Trophoblast cell (in vitro differentiated cells and primary cell): ENCODE measurements around the gene STARD10.
A peak's percentile ranks its signal among the peaks of the same experiment; 100 is the strongest.

Experiments
- DNase-seq, 2 donors: peaks; one replicate each; pipeline ENCODE4 v3.0.0-alpha.2; 2016
- H2AFZ ChIP-seq: 2 replicates; pipeline ENCODE4 v1.6.1; 2013; ENCODE audit warnings: low read length, moderate library complexity, mild to moderate bottlenecking; ENCODE audit not compliant: insufficient read depth, poor library complexity
- H2AK5ac ChIP-seq: 2 replicates; pipeline ENCODE4 v1.6.1; 2013; ENCODE audit warnings: mild to moderate bottlenecking, low read length
- H2BK120ac ChIP-seq: 2 replicates; pipeline ENCODE4 v1.6.1; 2013; ENCODE audit warnings: low read length, mild to moderate bottlenecking, moderate library complexity; ENCODE audit not compliant: insufficient read depth, poor library complexity
- H2BK12ac ChIP-seq: 2 replicates; pipeline ENCODE4 v1.6.1; 2013; ENCODE audit warnings: mild to moderate bottlenecking, low read length, moderate library complexity
- H2BK5ac ChIP-seq: 2 replicates; pipeline ENCODE4 v1.6.1; 2013; ENCODE audit warnings: low read length, low read depth, moderate library complexity, mild to moderate bottlenecking; ENCODE audit not compliant: poor library complexity
- H3K14ac ChIP-seq: 2 replicates; pipeline ENCODE4 v1.6.1; 2013; ENCODE audit warnings: mild to moderate bottlenecking, low read length
- H3K18ac ChIP-seq: 2 replicates; pipeline ENCODE4 v1.6.1; 2013; ENCODE audit warnings: mild to moderate bottlenecking, low read length
- H3K23ac ChIP-seq: 2 replicates; pipeline ENCODE4 v1.6.1; 2013; ENCODE audit warnings: low read length
- H3K27ac ChIP-seq: 2 replicates; pipeline ENCODE4 v1.5.1; 2013; ENCODE audit warnings: low read depth, mild to moderate bottlenecking, inconsistent platforms, low read length, moderate library complexity
- H3K27me3 ChIP-seq: 2 replicates; pipeline ENCODE4 v1.6.1; 2013; ENCODE audit warnings: inconsistent platforms, mild to moderate bottlenecking, low read length, moderate library complexity; ENCODE audit not compliant: insufficient read depth
- H3K36me3 ChIP-seq, 2 experiments: 1 replicate in 1 of 2; 2 replicates in 1 of 2; pipeline ENCODE4 v1.6.1; 2013; ENCODE audit warnings: low read length in 2 of 2, mild to moderate bottlenecking in 2 of 2, moderate library complexity in 1 of 2; ENCODE audit not compliant: insufficient read depth in 2 of 2, control insufficient read depth in 1 of 2
- H3K4ac ChIP-seq: 2 replicates; pipeline ENCODE4 v1.6.1; 2013; ENCODE audit warnings: low read depth, mild to moderate bottlenecking, low read length, moderate library complexity
- H3K4me1 ChIP-seq, 2 experiments: 1 replicate in 1 of 2; 2 replicates in 1 of 2; pipeline ENCODE4 v1.6.1; 2013; ENCODE audit warnings: low read length in 2 of 2, mild to moderate bottlenecking in 2 of 2, moderate library complexity in 1 of 2; ENCODE audit not compliant: insufficient read depth in 2 of 2, control insufficient read depth in 1 of 2
- H3K4me2 ChIP-seq: 2 replicates; pipeline ENCODE4 v1.6.1; 2013; ENCODE audit warnings: inconsistent platforms, mild to moderate bottlenecking, low read length, moderate library complexity
- H3K4me3 ChIP-seq: 2 replicates; pipeline ENCODE4 v1.5.1; 2013; ENCODE audit warnings: mild to moderate bottlenecking, low read depth, low read length, inconsistent platforms
- H3K79me1 ChIP-seq: one replicate; pipeline ENCODE4 v1.6.1; 2013; ENCODE audit warnings: low read length
- H3K79me2 ChIP-seq: 2 replicates; pipeline ENCODE4 v1.6.1; 2013; ENCODE audit warnings: low read length, mild to moderate bottlenecking; ENCODE audit not compliant: control insufficient read depth, insufficient read depth, poor library complexity
- H3K9ac ChIP-seq: 2 replicates; pipeline ENCODE4 v1.6.1; 2013; ENCODE audit warnings: mild to moderate bottlenecking, low read length
- H3K9me3 ChIP-seq: 2 replicates; pipeline ENCODE4 v1.6.1; 2013; ENCODE audit warnings: low read depth, mild to moderate bottlenecking, control low read depth, inconsistent platforms, low read length; ENCODE audit not compliant: insufficient read depth
- H4K12ac ChIP-seq: 2 replicates; pipeline ENCODE4 v1.6.1; 2013; ENCODE audit warnings: low read depth, mild to moderate bottlenecking, low read length, moderate library complexity
- H4K8ac ChIP-seq: 2 replicates; pipeline ENCODE4 v1.6.1; 2013; ENCODE audit warnings: low read depth, mild to moderate bottlenecking, low read length, moderate library complexity
- H4K91ac ChIP-seq: one replicate; pipeline ENCODE4 v1.6.1; 2013; ENCODE audit warnings: low read depth, mild to moderate bottlenecking, low read length, moderate library complexity
- WGBS: extraction: QIAGEN DNeasy Blood & Tissue Kit; methylation state at CpG from one replicate; pipeline ENCODE4 v1.1.7; 2013; ENCODE audit warnings: missing lambda C conversion rate; ENCODE audit not compliant: insufficient read length, insufficient coverage; ENCODE audit errors: extremely low coverage; 5-methylcytosine and 5-hydroxymethylcytosine counted together

Gene STARD10

DNA sequence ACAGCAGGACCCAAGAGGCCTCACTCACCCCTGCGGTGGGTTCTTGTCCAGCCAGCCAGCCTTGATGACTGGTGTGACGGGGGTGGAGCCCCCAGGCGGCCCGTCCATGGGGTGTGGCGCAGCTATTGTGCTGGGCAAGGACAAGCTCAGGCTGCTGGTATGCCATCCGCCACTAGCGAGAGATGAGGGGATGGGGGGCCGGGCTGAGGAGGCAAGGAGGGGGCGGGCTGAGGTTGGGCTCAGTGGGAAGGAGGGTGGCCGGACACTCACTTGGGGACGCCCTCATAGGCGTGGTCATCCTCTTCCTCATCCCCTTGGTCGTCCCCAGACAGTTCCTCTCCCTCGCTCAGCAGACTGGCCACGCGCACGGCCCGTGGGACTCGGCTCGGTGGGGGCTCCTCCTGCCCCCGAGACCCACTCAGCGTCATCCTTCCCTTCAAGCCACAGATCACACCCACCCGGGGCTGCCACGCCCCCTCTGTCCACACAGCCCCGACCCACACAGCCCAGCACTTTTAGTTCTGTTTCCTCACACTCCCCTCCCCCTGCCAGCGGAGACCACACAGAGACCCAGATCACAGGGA, 81.6 kb downstream of the STARD10 start:
- H3K9ac ChIP-seq, result no peak overlapping the region
- peaks cover 3% of the 10 kb centered on the region for H3K79me2 ChIP-seq
- H3K4ac ChIP-seq, result peak overlapping the region; percentile 6
- no peak overlapping the region for H3K4me2 ChIP-seq
- peaks cover 2% of the 10 kb centered on the region for H3K9me3 ChIP-seq
- H2BK120ac ChIP-seq, result no peak overlapping the region
- H3K4me3 ChIP-seq, result no peak overlapping the region
- no peak overlapping the region for H2BK12ac ChIP-seq
- peak in 1 of 2 donors; percentile 33 for DNase-seq
- H3K4me1 ChIP-seq, result peaks cover 7 to 15% of the 10 kb centered on the region in 2 experiments
- peak overlapping the region; percentile 3 for H3K27ac ChIP-seq
- H4K91ac ChIP-seq, result peak overlapping the region; percentile 48
- H4K12ac ChIP-seq, result no peak overlapping the region
- H3K27me3 ChIP-seq, result no peaks in the 10 kb centered on the region
- H2BK5ac ChIP-seq, result no peak overlapping the region
- no peak overlapping the region for H2AFZ ChIP-seq
- peak overlapping the region; percentile 12 for H3K14ac ChIP-seq
- WGBS, result no CpG with 5 or more reads among the region's 26 CpGs
- peak overlapping the region; percentile 65 for H3K18ac ChIP-seq
- H3K79me1 ChIP-seq, result no peaks in the 10 kb centered on the region
- H2AK5ac ChIP-seq, result peak overlapping the region; percentile 62
- H3K36me3 ChIP-seq, result peaks cover 5 to 8% of the 10 kb centered on the region in 2 experiments
- H4K8ac ChIP-seq, result peak overlapping the region; percentile 24
- H3K23ac ChIP-seq, result no peak overlapping the region

DNA sequence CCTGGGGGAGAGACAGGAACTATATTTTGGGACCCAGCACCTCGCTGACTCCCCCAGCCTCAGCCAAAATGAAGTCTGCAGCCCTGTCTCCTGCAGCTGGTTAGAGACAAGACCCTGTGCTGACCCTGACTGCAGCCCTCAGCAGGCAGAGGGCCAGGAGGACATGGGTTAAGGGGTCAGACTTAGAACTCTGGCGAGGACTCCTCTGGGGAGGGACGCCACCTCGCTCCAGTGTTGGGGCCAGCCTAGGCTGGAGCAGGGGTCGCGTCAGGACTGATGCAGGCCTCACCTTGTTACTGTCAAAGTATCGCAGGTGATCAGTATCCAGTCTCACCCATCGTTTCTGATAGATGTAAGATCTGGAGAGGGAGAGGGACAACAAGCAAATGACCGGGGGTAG, 82.7 kb downstream of the STARD10 start:
- no CpG with 5 or more reads among the region's 9 CpGs for WGBS
- H3K36me3 ChIP-seq, result peaks cover 5 to 18% of the 10 kb centered on the region in 2 experiments
- H3K79me2 ChIP-seq, result peaks cover 3% of the 10 kb centered on the region

DNA sequence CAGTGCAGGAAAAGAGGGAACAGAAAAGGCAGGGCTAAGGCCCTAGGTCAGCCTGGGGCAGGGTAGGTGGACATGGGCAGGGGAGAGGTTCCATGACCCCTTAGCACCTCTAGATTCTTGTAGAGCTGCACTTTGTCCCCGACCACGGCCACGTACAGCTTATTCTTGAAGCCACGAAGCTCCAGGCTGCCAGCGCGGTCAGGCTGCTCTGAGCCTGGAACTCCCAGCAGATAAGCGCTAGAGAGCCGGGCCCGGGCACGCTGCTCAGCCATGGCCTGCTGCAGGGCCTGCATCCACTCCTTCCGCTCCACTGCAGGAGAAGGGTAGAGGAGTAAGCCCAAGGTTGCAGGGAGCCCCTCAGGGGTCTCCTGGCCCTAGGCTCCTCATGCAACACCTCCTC, 83.6 kb downstream of the STARD10 start:
- Histone ChIP-seq H3K27me3 (no peaks in the 10 kb centered on the region), H2BK5ac (no peak overlapping the region), H2BK12ac (no peak overlapping the region), H3K4me3 (no peak overlapping the region), H3K4ac (no peak overlapping the region), H3K79me2 (peaks cover 3% of the 10 kb centered on the region), H3K14ac (no peak overlapping the region), H3K23ac (no peak overlapping the region), H3K4me2 (no peak overlapping the region), H3K4me1 (peaks cover 14 to 18% of the 10 kb centered on the region in 2 experiments), H3K9ac (no peak overlapping the region), H2BK120ac (no peak overlapping the region), H4K12ac (no peak overlapping the region), H3K9me3 (peaks cover 1% of the 10 kb centered on the region), H4K8ac (no peak overlapping the region), H4K91ac (no peak overlapping the region), H3K36me3 (peaks cover 5 to 18% of the 10 kb centered on the region in 2 experiments), H3K18ac (no peak overlapping the region), H2AFZ (no peak overlapping the region), H2AK5ac (no peak overlapping the region), H3K27ac (no peak overlapping the region), H3K79me1 (no peaks in the 10 kb centered on the region)
- DNase-seq, result no peak
- WGBS, result no CpG with 5 or more reads among the region's 11 CpGs

More for the DNA sequence above, 82.7 kb downstream of the STARD10 start:
- Histone ChIP-seq H2AFZ (no peak overlapping the region), H3K23ac (no peak overlapping the region), H3K4me1 (peaks cover 12 to 16% of the 10 kb centered on the region in 2 experiments), H4K12ac (no peak overlapping the region), H3K79me1 (no peaks in the 10 kb centered on the region), H2BK12ac (no peak overlapping the region), H3K27ac (no peak overlapping the region), H4K91ac (no peak overlapping the region), H3K4ac (no peak overlapping the region), H3K9me3 (peaks cover 2% of the 10 kb centered on the region), H4K8ac (no peak overlapping the region), H3K27me3 (no peaks in the 10 kb centered on the region), H2AK5ac (no peak overlapping the region), H3K4me3 (no peak overlapping the region), H3K4me2 (no peak overlapping the region), H3K14ac (no peak overlapping the region), H3K18ac (no peak overlapping the region), H2BK120ac (no peak overlapping the region), H2BK5ac (no peak overlapping the region), H3K9ac (no peak overlapping the region)
- no peak for DNase-seq

DNA sequence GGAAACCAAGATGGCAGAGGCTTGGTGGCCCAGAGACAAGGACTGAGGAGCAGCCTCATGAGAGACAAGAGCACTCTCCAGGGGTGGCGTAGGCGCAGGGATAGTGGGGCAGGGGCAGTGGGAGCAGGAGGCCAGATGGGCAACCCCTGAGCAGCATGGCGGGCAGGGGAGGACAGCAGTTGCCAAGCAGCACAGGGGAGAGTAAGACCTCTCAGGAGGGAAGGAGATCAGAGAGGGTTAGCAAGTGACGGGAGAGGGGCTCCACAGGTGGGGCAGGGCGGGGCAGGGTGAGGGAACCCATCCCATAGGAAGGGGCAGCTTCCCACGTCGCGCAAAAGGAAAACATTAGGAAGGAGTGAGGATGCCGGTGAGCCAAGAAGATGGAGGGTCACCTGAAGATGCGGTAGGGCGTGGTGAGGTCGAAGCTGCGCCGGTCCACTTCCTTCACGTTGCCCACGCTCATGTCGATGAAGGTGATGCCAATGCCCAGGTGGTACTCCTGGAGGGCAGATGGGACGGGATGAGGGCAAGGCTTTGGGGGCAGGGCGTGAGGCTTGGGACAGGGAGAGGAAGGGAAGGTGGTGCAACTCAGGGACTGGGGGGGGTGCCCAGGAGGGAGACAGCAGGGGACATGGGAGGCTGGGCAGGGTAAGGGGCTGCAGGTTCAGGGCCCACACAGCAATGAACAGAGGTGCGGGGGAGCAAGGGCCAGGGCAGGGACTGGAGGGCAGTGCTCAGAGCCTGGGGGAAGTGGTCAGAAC, 84.2 kb downstream of the STARD10 start:
- H3K4ac ChIP-seq, result no peak overlapping the region
- H3K79me1 ChIP-seq, result no peaks in the 10 kb centered on the region
- no peak overlapping the region for H3K4me3 ChIP-seq
- peaks cover 3% of the 10 kb centered on the region for H3K79me2 ChIP-seq
- H3K18ac ChIP-seq, result no peak overlapping the region
- peaks cover 7 to 18% of the 10 kb centered on the region in 2 experiments for H3K36me3 ChIP-seq
- H2BK5ac ChIP-seq, result no peak overlapping the region
- H3K4me1 ChIP-seq, result peaks cover 14 to 18% of the 10 kb centered on the region in 2 experiments
- H3K27me3 ChIP-seq, result no peaks in the 10 kb centered on the region
- H4K12ac ChIP-seq, result no peak overlapping the region
- no peak overlapping the region for H3K14ac ChIP-seq
- no peak for DNase-seq
- no peak overlapping the region for H2BK12ac ChIP-seq
- no peak overlapping the region for H3K4me2 ChIP-seq
- no peak overlapping the region for H3K23ac ChIP-seq
- no peak overlapping the region for H2AFZ ChIP-seq
- no CpG with 5 or more reads among the region's 20 CpGs for WGBS
- no peaks in the 10 kb centered on the region for H3K9me3 ChIP-seq
- no peak overlapping the region for H3K27ac ChIP-seq
- H3K9ac ChIP-seq, result no peak overlapping the region
- H2BK120ac ChIP-seq, result no peak overlapping the region
- no peak overlapping the region for H4K91ac ChIP-seq
- H2AK5ac ChIP-seq, result no peak overlapping the region
- no peak overlapping the region for H4K8ac ChIP-seq
